Measurements from ENCODE around the gene DMBX1.

Gene DMBX1

DNA sequence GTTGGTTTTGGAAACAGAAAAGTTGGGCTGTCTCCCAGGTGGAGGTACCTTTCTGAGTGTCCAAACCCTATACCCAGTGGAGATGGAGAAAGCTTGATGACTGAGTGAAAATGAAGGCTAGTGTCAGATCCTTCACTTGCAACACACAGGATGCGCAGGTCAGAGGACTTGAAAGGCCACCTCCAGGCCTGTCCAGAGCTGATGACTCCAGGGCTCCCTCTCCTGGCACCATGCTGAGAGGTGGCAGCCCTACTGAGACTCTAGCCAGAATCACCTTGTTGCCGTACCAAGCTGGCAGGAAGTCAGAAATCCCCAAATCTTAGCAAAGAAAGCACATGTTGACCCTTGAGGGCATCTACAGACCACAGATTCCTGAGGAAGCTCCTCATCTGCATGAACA, 45.4 kb downstream of the DMBX1 start:
- peaks cover 41% of the 10 kb centered on the region for H3K27me3 ChIP-seq (ENCODE audit: control insufficient read depth, low read length)

DNA sequence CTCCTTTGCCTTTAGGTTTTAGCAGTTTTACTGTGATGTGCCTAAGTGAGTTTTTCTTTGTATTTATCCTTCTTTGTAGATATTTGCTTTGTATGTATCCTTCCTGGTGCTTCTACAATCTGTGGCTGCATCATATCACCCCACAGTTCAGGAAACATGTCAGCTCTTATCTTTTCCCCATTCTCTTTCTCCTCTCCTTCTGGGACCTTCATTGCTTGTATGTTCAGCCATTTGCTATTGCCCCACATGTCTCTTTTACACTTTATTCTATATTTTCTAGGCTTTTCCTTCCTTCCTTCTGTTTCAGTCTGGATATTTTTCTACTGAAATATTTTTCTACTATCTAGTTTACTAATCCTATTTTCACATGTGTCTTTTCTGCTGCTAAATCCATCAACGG, 46.9 kb downstream of the DMBX1 start:
- peaks cover 35% of the 10 kb centered on the region for H3K27me3 ChIP-seq (ENCODE audit: control insufficient read depth, low read length)
- H3K4me1 ChIP-seq (ENCODE audit: control insufficient read depth, low read length) = no peaks in the 10 kb centered on the region
- H3K4me2 ChIP-seq (ENCODE audit: low read length) = no peak overlapping the region
- H3K9me3 ChIP-seq (ENCODE audit: control insufficient read depth, insufficient read depth, low read length) = no peaks in the 10 kb centered on the region
- no peaks in the 10 kb centered on the region for H3K9me2 ChIP-seq (replicated peaks; ENCODE audit: control insufficient read depth, low read length)
- no peak for TF ChIP-seq EZH2phosphoT487 (IDR thresholded peaks at IDR 0.05; ENCODE audit: borderline replicate concordance, low read length)
- TF ChIP-seq, protein P1, sequence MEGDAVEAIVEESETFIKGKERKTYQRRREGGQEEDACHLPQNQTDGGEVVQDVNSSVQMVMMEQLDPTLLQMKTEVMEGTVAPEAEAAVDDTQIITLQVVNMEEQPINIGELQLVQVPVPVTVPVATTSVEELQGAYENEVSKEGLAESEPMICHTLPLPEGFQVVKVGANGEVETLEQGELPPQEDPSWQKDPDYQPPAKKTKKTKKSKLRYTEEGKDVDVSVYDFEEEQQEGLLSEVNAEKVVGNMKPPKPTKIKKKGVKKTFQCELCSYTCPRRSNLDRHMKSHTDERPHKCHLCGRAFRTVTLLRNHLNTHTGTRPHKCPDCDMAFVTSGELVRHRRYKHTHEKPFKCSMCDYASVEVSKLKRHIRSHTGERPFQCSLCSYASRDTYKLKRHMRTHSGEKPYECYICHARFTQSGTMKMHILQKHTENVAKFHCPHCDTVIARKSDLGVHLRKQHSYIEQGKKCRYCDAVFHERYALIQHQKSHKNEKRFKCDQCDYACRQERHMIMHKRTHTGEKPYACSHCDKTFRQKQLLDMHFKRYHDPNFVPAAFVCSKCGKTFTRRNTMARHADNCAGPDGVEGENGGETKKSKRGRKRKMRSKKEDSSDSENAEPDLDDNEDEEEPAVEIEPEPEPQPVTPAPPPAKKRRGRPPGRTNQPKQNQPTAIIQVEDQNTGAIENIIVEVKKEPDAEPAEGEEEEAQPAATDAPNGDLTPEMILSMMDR (IDR thresholded peaks at IDR 0.05; ENCODE audit: low read depth, low read length, poor library complexity, severe bottlenecking) = no peak
- H3K36me3 ChIP-seq (ENCODE audit: control insufficient read depth, low read length) = no peaks in the 10 kb centered on the region
- no peak overlapping the region for H3K27ac ChIP-seq (ENCODE audit: low read depth, low read length)
- H3K4me3 ChIP-seq (ENCODE audit: low read length) = no peak overlapping the region
- H4K20me1 ChIP-seq (ENCODE audit: control insufficient read depth, insufficient read depth, low read depth, low read length) = no peaks in the 10 kb centered on the region
- H3F3A ChIP-seq (ENCODE audit: control insufficient read depth, insufficient read depth) = no peaks in the 10 kb centered on the region
- no peaks in the 10 kb centered on the region for H3K79me2 ChIP-seq (ENCODE audit: control insufficient read depth, low read length)

More for the DNA sequence above, 45.4 kb downstream of the DMBX1 start:
- TF ChIP-seq, protein P1 (IDR thresholded peaks at IDR 0.05; ENCODE audit: low read depth, low read length, poor library complexity, severe bottlenecking) = peak; percentile 63
- no peak for TF ChIP-seq EZH2phosphoT487 (IDR thresholded peaks at IDR 0.05; ENCODE audit: borderline replicate concordance, low read length)
- no peaks in the 10 kb centered on the region for H3K4me1 ChIP-seq (ENCODE audit: control insufficient read depth, low read length)
- H3K79me2 ChIP-seq (ENCODE audit: control insufficient read depth, low read length) = no peaks in the 10 kb centered on the region
- no peaks in the 10 kb centered on the region for H3K9me3 ChIP-seq (ENCODE audit: control insufficient read depth, insufficient read depth, low read length)
- H3K9me2 ChIP-seq (replicated peaks; ENCODE audit: control insufficient read depth, low read length) = no peaks in the 10 kb centered on the region
- H4K20me1 ChIP-seq (ENCODE audit: control insufficient read depth, insufficient read depth, low read depth, low read length) = no peaks in the 10 kb centered on the region
- no peak overlapping the region for H3K27ac ChIP-seq (ENCODE audit: low read depth, low read length)
- H3K4me2 ChIP-seq (ENCODE audit: low read length) = no peak overlapping the region
- H3F3A ChIP-seq (ENCODE audit: control insufficient read depth, insufficient read depth) = no peaks in the 10 kb centered on the region
- H3K4me3 ChIP-seq (ENCODE audit: low read length) = no peak overlapping the region
- H3K36me3 ChIP-seq (ENCODE audit: control insufficient read depth, low read length) = no peaks in the 10 kb centered on the region

DNA sequence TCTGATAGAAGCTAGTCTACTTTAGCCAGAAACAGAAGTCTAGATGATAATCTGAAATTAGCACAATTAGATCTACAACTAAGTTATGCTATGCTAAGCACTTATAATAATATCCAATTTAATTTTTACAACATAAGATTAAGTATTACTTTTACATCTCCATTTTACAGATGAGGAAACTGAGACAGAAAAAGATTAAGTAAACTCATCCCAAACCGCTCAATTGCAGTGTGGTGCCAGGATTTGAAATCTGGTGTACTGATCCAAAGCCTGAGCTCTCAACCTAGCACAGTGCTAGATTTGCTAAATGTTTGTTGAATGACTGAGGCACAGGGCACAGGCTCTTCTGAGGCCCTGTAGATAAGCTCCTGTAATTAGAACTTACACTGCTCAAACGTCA, 48.0 kb downstream of the DMBX1 start:
- Histone ChIP-seq H3K27ac (ENCODE audit: low read depth, low read length) (no peak overlapping the region), H3K79me2 (ENCODE audit: control insufficient read depth, low read length) (no peaks in the 10 kb centered on the region), H3K9me2 (replicated peaks; ENCODE audit: control insufficient read depth, low read length) (no peaks in the 10 kb centered on the region), H3K27me3 (ENCODE audit: control insufficient read depth, low read length) (peaks cover 24% of the 10 kb centered on the region), H3K4me2 (ENCODE audit: low read length) (no peak overlapping the region), H3K9me3 (ENCODE audit: control insufficient read depth, insufficient read depth, low read length) (no peaks in the 10 kb centered on the region), H3K4me3 (ENCODE audit: low read length) (no peak overlapping the region), H3F3A (ENCODE audit: control insufficient read depth, insufficient read depth) (no peaks in the 10 kb centered on the region), H4K20me1 (ENCODE audit: control insufficient read depth, insufficient read depth, low read depth, low read length) (no peaks in the 10 kb centered on the region), H3K36me3 (ENCODE audit: control insufficient read depth, low read length) (no peaks in the 10 kb centered on the region), H3K4me1 (ENCODE audit: control insufficient read depth, low read length) (no peaks in the 10 kb centered on the region)
- TF ChIP-seq EZH2phosphoT487 (IDR thresholded peaks at IDR 0.05; ENCODE audit: borderline replicate concordance, low read length) = no peak
- TF ChIP-seq, protein P1 (IDR thresholded peaks at IDR 0.05; ENCODE audit: low read depth, low read length, poor library complexity, severe bottlenecking) = no peak

DNA sequence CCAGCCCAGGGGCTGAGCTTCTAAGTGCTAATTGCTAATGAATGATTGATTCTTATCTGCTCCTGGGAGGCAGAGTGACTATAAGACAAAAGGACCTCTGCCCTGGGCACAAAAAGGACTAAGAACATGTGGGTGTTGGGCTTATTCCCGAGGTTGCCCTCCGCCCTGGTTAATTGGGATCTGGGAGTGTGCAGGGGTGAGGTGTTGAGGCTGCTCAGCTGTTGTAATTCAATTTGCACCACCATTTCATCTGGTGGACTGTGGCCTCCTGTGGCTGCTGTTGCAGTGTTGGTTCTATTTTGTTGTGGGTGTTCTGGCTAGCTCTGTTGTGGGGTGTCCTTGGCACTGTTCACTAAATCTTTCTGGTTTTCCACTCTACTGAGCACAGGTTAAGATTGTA, 48.5 kb downstream of the DMBX1 start:
- no peak overlapping the region for H3K4me3 ChIP-seq (ENCODE audit: low read length)
- H3K36me3 ChIP-seq (ENCODE audit: control insufficient read depth, low read length) = no peaks in the 10 kb centered on the region
- H3K27ac ChIP-seq (ENCODE audit: low read depth, low read length) = no peak overlapping the region
- H4K20me1 ChIP-seq (ENCODE audit: control insufficient read depth, insufficient read depth, low read depth, low read length) = no peaks in the 10 kb centered on the region
- no peaks in the 10 kb centered on the region for H3F3A ChIP-seq (ENCODE audit: control insufficient read depth, insufficient read depth)
- TF ChIP-seq, protein P1 (IDR thresholded peaks at IDR 0.05; ENCODE audit: low read depth, low read length, poor library complexity, severe bottlenecking) = no peak
- no peak for TF ChIP-seq EZH2phosphoT487 (IDR thresholded peaks at IDR 0.05; ENCODE audit: borderline replicate concordance, low read length)
- peaks cover 22% of the 10 kb centered on the region for H3K27me3 ChIP-seq (ENCODE audit: control insufficient read depth, low read length)
- H3K79me2 ChIP-seq (ENCODE audit: control insufficient read depth, low read length) = no peaks in the 10 kb centered on the region
- no peak overlapping the region for H3K4me2 ChIP-seq (ENCODE audit: low read length)
- H3K9me3 ChIP-seq (ENCODE audit: control insufficient read depth, insufficient read depth, low read length) = no peaks in the 10 kb centered on the region
- H3K9me2 ChIP-seq (replicated peaks; ENCODE audit: control insufficient read depth, low read length) = no peaks in the 10 kb centered on the region
- H3K4me1 ChIP-seq (ENCODE audit: control insufficient read depth, low read length) = no peaks in the 10 kb centered on the region
